Mucosa of rectum (tissue), 2 donors: ENCODE data around the gene HOXB7.

Source experiments
- H3K27ac ChIP-seq, 2 donors: one replicate each; pipeline ENCODE4 v1.7.0; 2013; ENCODE audit warnings: inconsistent platforms in 2 of 2, low read depth in 2 of 2, low read length in 2 of 2
- H3K27me3 ChIP-seq, 2 donors: one replicate each; pipeline ENCODE4 v1.7.0; 2013; ENCODE audit warnings: low read length in 2 of 2; ENCODE audit not compliant: control insufficient read depth in 2 of 2, insufficient read depth in 2 of 2
- H3K36me3 ChIP-seq, 2 donors: one replicate each; pipeline ENCODE4 v1.7.0; 2013; ENCODE audit warnings: low read length in 2 of 2; ENCODE audit not compliant: control insufficient read depth in 2 of 2, insufficient read depth in 2 of 2
- H3K4me1 ChIP-seq, 2 donors: one replicate each; pipeline ENCODE4 v1.7.0; 2013; ENCODE audit warnings: low read length in 2 of 2, mild to moderate bottlenecking in 1 of 2; ENCODE audit not compliant: control insufficient read depth in 2 of 2, insufficient read depth in 2 of 2
- H3K4me3 ChIP-seq, 2 donors: one replicate each; pipeline ENCODE4 v1.7.0; 2013; ENCODE audit warnings: low read length in 2 of 2
- H3K9ac ChIP-seq, 2 donors: one replicate each; pipeline ENCODE4 v1.7.0; 2013; ENCODE audit warnings: low read length in 2 of 2, low read depth in 1 of 2, mild to moderate bottlenecking in 1 of 2
- H3K9me3 ChIP-seq, 2 donors: one replicate each; pipeline ENCODE4 v1.7.0; 2013; ENCODE audit warnings: low read length in 2 of 2; ENCODE audit not compliant: control insufficient read depth in 2 of 2
- donor health status: healthy.
- donor health status: Normal muscosa, but diverticular disease.

The HOXB7 gene

GRCh38 chr17:48578616-48579470, 32.0 kb downstream of the HOXB7 start:
- H3K4me1 ChIP-seq = peaks cover 39 to 48% of the 10 kb centered on the region in 2 donors
- peaks cover 0 to 3% of the 10 kb centered on the region in 2 donors for H3K36me3 ChIP-seq
- peak overlapping the region; percentile 59 to 83 for H3K27ac ChIP-seq
- peak overlapping the region; percentile 55 to 72 for H3K9ac ChIP-seq
- H3K4me3 ChIP-seq = peak overlapping the region; percentile 41 to 75
- no peaks in the 10 kb centered on the region for H3K9me3 ChIP-seq
- peaks cover 2 to 4% of the 10 kb centered on the region in 2 donors for H3K27me3 ChIP-seq

GRCh38 chr17:48577946-48578615, 32.7 kb downstream of the HOXB7 start, which contains the start of gene HOXB4:
Gene HOXB4, minus strand, starts transcription at chr17:48578350. Its CDS starts 31 bp downstream, at chr17:48578319.
- Histone ChIP-seq H3K4me3 (peak within 1 kb of the TSS; percentile 53 to 75), H3K9me3 (no peaks in the 10 kb centered on the region), H3K36me3 (no peaks in the 10 kb centered on the region), H3K9ac (peak within 1 kb of the TSS; percentile 55 to 72), H3K4me1 (peaks cover 38 to 48% of the 10 kb centered on the region in 2 donors), H3K27ac (peak within 1 kb of the TSS; percentile 85 to 86), H3K27me3 (peaks cover 2 to 4% of the 10 kb centered on the region in 2 donors)

- H3K27ac ChIP-seq = peak overlapping the region; percentile 85 to 86
- H3K27me3 ChIP-seq = peaks cover 2 to 4% of the 10 kb centered on the region in 2 donors
- H3K4me3 ChIP-seq = peak overlapping the region; percentile 53 to 60
- H3K9me3 ChIP-seq = no peaks in the 10 kb centered on the region
- peaks cover 3 to 6% of the 10 kb centered on the region in 2 donors for H3K36me3 ChIP-seq
- peak overlapping the region in 1 of 2 donors; percentile 50 for H3K9ac ChIP-seq
- peaks cover 34 to 47% of the 10 kb centered on the region in 2 donors for H3K4me1 ChIP-seq
These were observed 33.4 kb downstream of the HOXB7 start for GRCh38 chr17:48577330-48577945.

- Histone ChIP-seq H3K9ac (peak overlapping the region in 1 of 2 donors; percentile 50), H3K9me3 (no peaks in the 10 kb centered on the region), H3K36me3 (peaks cover 6 to 7% of the 10 kb centered on the region in 2 donors), H3K27ac (peak overlapping the region; percentile 85 to 86), H3K4me1 (peaks cover 34 to 45% of the 10 kb centered on the region in 2 donors), H3K27me3 (peaks cover 2 to 4% of the 10 kb centered on the region in 2 donors), H3K4me3 (peak overlapping the region; percentile 53 to 60)
These were observed 34.1 kb downstream of the HOXB7 start for GRCh38 chr17:48576479-48577309.

- Histone ChIP-seq H3K27ac (peak overlapping the region; percentile 85 to 86), H3K27me3 (peaks cover 0 to 2% of the 10 kb centered on the region in 2 donors), H3K4me1 (peaks cover 34 to 37% of the 10 kb centered on the region in 2 donors), H3K9me3 (no peaks in the 10 kb centered on the region), H3K36me3 (peaks cover 6 to 7% of the 10 kb centered on the region in 2 donors), H3K4me3 (peak overlapping the region in 1 of 2 donors; percentile 38), H3K9ac (no peak overlapping the region)
These were observed 34.9 kb downstream of the HOXB7 start for GRCh38 chr17:48575673-48576478.

- Histone ChIP-seq H3K9me3 (no peaks in the 10 kb centered on the region), H3K36me3 (peaks cover 6 to 7% of the 10 kb centered on the region in 2 donors), H3K27me3 (peaks cover 0 to 2% of the 10 kb centered on the region in 2 donors), H3K4me1 (peaks cover 30 to 36% of the 10 kb centered on the region in 2 donors), H3K9ac (no peak overlapping the region), H3K4me3 (peak overlapping the region in 1 of 2 donors; percentile 32), H3K27ac (peak overlapping the region; percentile 63 to 86)
These were observed 35.7 kb downstream of the HOXB7 start for GRCh38 chr17:48575066-48575582.

- Histone ChIP-seq H3K4me1 (peaks cover 30 to 37% of the 10 kb centered on the region in 2 donors), H3K36me3 (peaks cover 6 to 7% of the 10 kb centered on the region in 2 donors), H3K27me3 (no peaks in the 10 kb centered on the region), H3K27ac (peak overlapping the region; percentile 63 to 86), H3K9ac (peak overlapping the region; percentile 9 to 47), H3K4me3 (peak overlapping the region in 1 of 2 donors; percentile 32), H3K9me3 (no peaks in the 10 kb centered on the region)
These were observed 36.2 kb downstream of the HOXB7 start for GRCh38 chr17:48574505-48575065.

- peaks cover 6 to 7% of the 10 kb centered on the region in 2 donors for H3K36me3 ChIP-seq
- H3K27me3 ChIP-seq = peaks cover 0 to 3% of the 10 kb centered on the region in 2 donors
- H3K4me1 ChIP-seq = peaks cover 32 to 35% of the 10 kb centered on the region in 2 donors
- peak overlapping the region; percentile 69 to 77 for H3K27ac ChIP-seq
- peak overlapping the region in 1 of 2 donors; percentile 8 for H3K4me3 ChIP-seq
- H3K9me3 ChIP-seq = no peaks in the 10 kb centered on the region
- peak overlapping the region; percentile 20 to 62 for H3K9ac ChIP-seq
These were observed 38.9 kb downstream of the HOXB7 start for GRCh38 chr17:48571826-48572417.
